Trophoblast cell (in vitro differentiated cells and primary cell): Measurements from ENCODE around the gene BCL6B.

ENCODE experiments used
- DNase-seq, 2 donors: peaks; one replicate each; pipeline ENCODE4 v3.0.0-alpha.2; 2016
- H2AFZ ChIP-seq: 2 replicates; pipeline ENCODE4 v1.6.1; 2013; ENCODE audit warnings: low read length, moderate library complexity, mild to moderate bottlenecking; ENCODE audit not compliant: insufficient read depth, poor library complexity
- H2AK5ac ChIP-seq: 2 replicates; pipeline ENCODE4 v1.6.1; 2013; ENCODE audit warnings: mild to moderate bottlenecking, low read length
- H2BK120ac ChIP-seq: 2 replicates; pipeline ENCODE4 v1.6.1; 2013; ENCODE audit warnings: low read length, mild to moderate bottlenecking, moderate library complexity; ENCODE audit not compliant: insufficient read depth, poor library complexity
- H2BK12ac ChIP-seq: 2 replicates; pipeline ENCODE4 v1.6.1; 2013; ENCODE audit warnings: mild to moderate bottlenecking, low read length, moderate library complexity
- H2BK5ac ChIP-seq: 2 replicates; pipeline ENCODE4 v1.6.1; 2013; ENCODE audit warnings: low read length, low read depth, moderate library complexity, mild to moderate bottlenecking; ENCODE audit not compliant: poor library complexity
- H3K14ac ChIP-seq: 2 replicates; pipeline ENCODE4 v1.6.1; 2013; ENCODE audit warnings: mild to moderate bottlenecking, low read length
- H3K18ac ChIP-seq: 2 replicates; pipeline ENCODE4 v1.6.1; 2013; ENCODE audit warnings: mild to moderate bottlenecking, low read length
- H3K23ac ChIP-seq: 2 replicates; pipeline ENCODE4 v1.6.1; 2013; ENCODE audit warnings: low read length
- H3K27ac ChIP-seq: 2 replicates; pipeline ENCODE4 v1.5.1; 2013; ENCODE audit warnings: low read depth, mild to moderate bottlenecking, inconsistent platforms, low read length, moderate library complexity
- H3K27me3 ChIP-seq: 2 replicates; pipeline ENCODE4 v1.6.1; 2013; ENCODE audit warnings: inconsistent platforms, mild to moderate bottlenecking, low read length, moderate library complexity; ENCODE audit not compliant: insufficient read depth
- H3K36me3 ChIP-seq, 2 experiments: 1 replicate in 1 of 2; 2 replicates in 1 of 2; pipeline ENCODE4 v1.6.1; 2013; ENCODE audit warnings: low read length in 2 of 2, mild to moderate bottlenecking in 2 of 2, moderate library complexity in 1 of 2; ENCODE audit not compliant: insufficient read depth in 2 of 2, control insufficient read depth in 1 of 2
- H3K4ac ChIP-seq: 2 replicates; pipeline ENCODE4 v1.6.1; 2013; ENCODE audit warnings: low read depth, mild to moderate bottlenecking, low read length, moderate library complexity
- H3K4me1 ChIP-seq, 2 experiments: 1 replicate in 1 of 2; 2 replicates in 1 of 2; pipeline ENCODE4 v1.6.1; 2013; ENCODE audit warnings: low read length in 2 of 2, mild to moderate bottlenecking in 2 of 2, moderate library complexity in 1 of 2; ENCODE audit not compliant: insufficient read depth in 2 of 2, control insufficient read depth in 1 of 2
- H3K4me2 ChIP-seq: 2 replicates; pipeline ENCODE4 v1.6.1; 2013; ENCODE audit warnings: inconsistent platforms, mild to moderate bottlenecking, low read length, moderate library complexity
- H3K4me3 ChIP-seq: 2 replicates; pipeline ENCODE4 v1.5.1; 2013; ENCODE audit warnings: mild to moderate bottlenecking, low read depth, low read length, inconsistent platforms
- H3K79me1 ChIP-seq: one replicate; pipeline ENCODE4 v1.6.1; 2013; ENCODE audit warnings: low read length
- H3K79me2 ChIP-seq: 2 replicates; pipeline ENCODE4 v1.6.1; 2013; ENCODE audit warnings: low read length, mild to moderate bottlenecking; ENCODE audit not compliant: control insufficient read depth, insufficient read depth, poor library complexity
- H3K9ac ChIP-seq: 2 replicates; pipeline ENCODE4 v1.6.1; 2013; ENCODE audit warnings: mild to moderate bottlenecking, low read length
- H3K9me3 ChIP-seq: 2 replicates; pipeline ENCODE4 v1.6.1; 2013; ENCODE audit warnings: low read depth, mild to moderate bottlenecking, control low read depth, inconsistent platforms, low read length; ENCODE audit not compliant: insufficient read depth
- H4K12ac ChIP-seq: 2 replicates; pipeline ENCODE4 v1.6.1; 2013; ENCODE audit warnings: low read depth, mild to moderate bottlenecking, low read length, moderate library complexity
- H4K8ac ChIP-seq: 2 replicates; pipeline ENCODE4 v1.6.1; 2013; ENCODE audit warnings: low read depth, mild to moderate bottlenecking, low read length, moderate library complexity
- H4K91ac ChIP-seq: one replicate; pipeline ENCODE4 v1.6.1; 2013; ENCODE audit warnings: low read depth, mild to moderate bottlenecking, low read length, moderate library complexity
- WGBS: extraction: QIAGEN DNeasy Blood & Tissue Kit; methylation state at CpG from one replicate; pipeline ENCODE4 v1.1.7; 2013; ENCODE audit warnings: missing lambda C conversion rate; ENCODE audit not compliant: insufficient read length, insufficient coverage; ENCODE audit errors: extremely low coverage; 5-methylcytosine and 5-hydroxymethylcytosine counted together

BCL6B gene

GRCh38 chr17:7016418-7016817, 6.4 kb upstream of the BCL6B start:
- whole genome bisulfite sequencing: no CpG with 5 or more reads among the region's 3 CpGs
- no peak overlapping the region for H3K9ac ChIP-seq

GRCh38 chr17:7016886-7017826, 5.7 kb upstream of the BCL6B start:
- Histone ChIP-seq H3K27me3 (peaks cover 1% of the 10 kb centered on the region), H3K79me2 (peaks cover 13% of the 10 kb centered on the region), H3K9ac (no peak overlapping the region), H2BK12ac (no peak overlapping the region), H2BK5ac (no peak overlapping the region), H4K8ac (no peak overlapping the region), H3K4me1 (peaks cover 12 to 27% of the 10 kb centered on the region in 2 experiments), H3K9me3 (no peaks in the 10 kb centered on the region), H2AK5ac (no peak overlapping the region), H3K36me3 (peaks cover 12 to 16% of the 10 kb centered on the region in 2 experiments), H3K14ac (no peak overlapping the region), H3K27ac (no peak overlapping the region), H4K12ac (no peak overlapping the region), H3K18ac (no peak overlapping the region), H4K91ac (no peak overlapping the region), H3K4me2 (no peak overlapping the region), H3K23ac (no peak overlapping the region), H3K4ac (no peak overlapping the region), H3K79me1 (peaks cover 21% of the 10 kb centered on the region), H3K4me3 (no peak overlapping the region), H2AFZ (no peak overlapping the region), H2BK120ac (no peak overlapping the region)
- no peak for DNase-seq
- no CpG with 5 or more reads among the region's 20 CpGs for WGBS

More at GRCh38 chr17:7016418-7016817, 6.4 kb upstream of the BCL6B start:
- H3K14ac ChIP-seq: no peak overlapping the region
- no peak overlapping the region for H3K27ac ChIP-seq
- H3K27me3 ChIP-seq: no peaks in the 10 kb centered on the region
- H2BK120ac ChIP-seq: no peak overlapping the region
- no peak overlapping the region for H4K91ac ChIP-seq
- no peak overlapping the region for H3K4me2 ChIP-seq
- H3K9me3 ChIP-seq: no peaks in the 10 kb centered on the region
- H4K8ac ChIP-seq: no peak overlapping the region
- H3K4me3 ChIP-seq: no peak overlapping the region
- no peak overlapping the region for H3K23ac ChIP-seq
- H2BK5ac ChIP-seq: no peak overlapping the region
- H3K4ac ChIP-seq: no peak overlapping the region
- H3K79me2 ChIP-seq: peaks cover 13% of the 10 kb centered on the region
- no peak for DNase-seq
- H3K4me1 ChIP-seq: peaks cover 11 to 23% of the 10 kb centered on the region in 2 experiments
- peaks cover 12 to 16% of the 10 kb centered on the region in 2 experiments for H3K36me3 ChIP-seq
- H3K79me1 ChIP-seq: peaks cover 20% of the 10 kb centered on the region
- no peak overlapping the region for H4K12ac ChIP-seq
- no peak overlapping the region for H3K18ac ChIP-seq
- no peak overlapping the region for H2AK5ac ChIP-seq
- H2AFZ ChIP-seq: no peak overlapping the region
- no peak overlapping the region for H2BK12ac ChIP-seq

GRCh38 chr17:7017827-7018200, 5.0 kb upstream of the BCL6B start:
- no peak overlapping the region for H3K14ac ChIP-seq
- H3K9me3 ChIP-seq: no peaks in the 10 kb centered on the region
- H3K4me2 ChIP-seq: no peak overlapping the region
- H3K9ac ChIP-seq: no peak overlapping the region
- H2BK5ac ChIP-seq: no peak overlapping the region
- no peak overlapping the region for H4K12ac ChIP-seq
- H2AFZ ChIP-seq: no peak overlapping the region
- H3K23ac ChIP-seq: no peak overlapping the region
- H3K79me2 ChIP-seq: peaks cover 8% of the 10 kb centered on the region
- peaks cover 15 to 30% of the 10 kb centered on the region in 2 experiments for H3K4me1 ChIP-seq
- no peak overlapping the region for H2BK120ac ChIP-seq
- H3K36me3 ChIP-seq: peaks cover 12 to 16% of the 10 kb centered on the region in 2 experiments
- no peak overlapping the region for H3K18ac ChIP-seq
- H3K27ac ChIP-seq: no peak overlapping the region
- no peak for DNase-seq
- peaks cover 7% of the 10 kb centered on the region for H3K27me3 ChIP-seq
- peaks cover 16% of the 10 kb centered on the region for H3K79me1 ChIP-seq
- H4K8ac ChIP-seq: no peak overlapping the region
- H4K91ac ChIP-seq: no peak overlapping the region
- H3K4me3 ChIP-seq: no peak overlapping the region
- no peak overlapping the region for H2BK12ac ChIP-seq
- no peak overlapping the region for H3K4ac ChIP-seq
- H2AK5ac ChIP-seq: no peak overlapping the region
- no CpG with 5 or more reads among the region's 12 CpGs for WGBS

GRCh38 chr17:7018331-7018964, 4.4 kb upstream of the BCL6B start:
- Histone ChIP-seq H3K4me2 (no peak overlapping the region), H3K9me3 (no peaks in the 10 kb centered on the region), H2BK120ac (no peak overlapping the region), H3K14ac (no peak overlapping the region), H3K4me3 (no peak overlapping the region), H2AFZ (no peak overlapping the region), H2BK5ac (no peak overlapping the region), H4K8ac (no peak overlapping the region), H3K79me1 (peaks cover 14% of the 10 kb centered on the region), H3K9ac (no peak overlapping the region), H3K4me1 (peaks cover 17 to 32% of the 10 kb centered on the region in 2 experiments), H3K27ac (no peak overlapping the region), H4K91ac (no peak overlapping the region), H3K23ac (no peak overlapping the region), H3K79me2 (peaks cover 5% of the 10 kb centered on the region), H3K4ac (no peak overlapping the region), H3K36me3 (peaks cover 12 to 16% of the 10 kb centered on the region in 2 experiments), H2AK5ac (no peak overlapping the region), H3K18ac (no peak overlapping the region), H4K12ac (no peak overlapping the region), H3K27me3 (peaks cover 13% of the 10 kb centered on the region), H2BK12ac (no peak overlapping the region)
- DNase-seq: no peak
- WGBS: 100% methylated on average over 2 of the region's 10 CpGs
